PFSK-1 (cell line): ENCODE measurements around the gene ALDOC.

Source experiments
- FOXP2 ChIP-seq: optimal IDR thresholded peaks from 2 replicates; pipeline ENCODE3; 2011; ENCODE audit warnings: borderline replicate concordance, control low read depth, inconsistent platforms; ENCODE audit not compliant: insufficient read depth; ENCODE audit errors: extremely low read length, extremely low read depth
- POLR2AphosphoS5 ChIP-seq: IDR thresholded peaks from 2 replicates; pipeline ENCODE4 v1.6.1; 2012; ENCODE audit warnings: low read depth, mild to moderate bottlenecking, control low read depth, low read length, moderate library complexity
- REST ChIP-seq, 2 experiments: IDR thresholded peaks; 2 replicates each; pipeline versions ENCODE4 v1.6.1 to v1.8.0; 2011 to 2012; ENCODE audit warnings: low read depth in 2 of 2, low read length in 2 of 2, control low read depth in 1 of 2, inconsistent platforms in 1 of 2, mild to moderate bottlenecking in 1 of 2, moderate library complexity in 1 of 2; ENCODE audit not compliant: insufficient read depth in 1 of 2
- SIN3A ChIP-seq: IDR thresholded peaks from 2 replicates; pipeline ENCODE4 v1.6.1; 2012; ENCODE audit warnings: mild to moderate bottlenecking, low read length, moderate library complexity, borderline replicate concordance; ENCODE audit not compliant: insufficient read depth
- TAF1 ChIP-seq: IDR thresholded peaks from 2 replicates; pipeline ENCODE4 v1.6.1; 2012; ENCODE audit warnings: low read length, control low read depth, borderline replicate concordance; ENCODE audit not compliant: insufficient read depth

- TF ChIP-seq POLR2AphosphoS5 (no peak), SIN3A (no peak), REST (IDR thresholded peaks at IDR 0.05; ENCODE audit: insufficient read depth in 1 of 2, low read depth in 2 of 2, low read length in 2 of 2) (no peak), TAF1 (no peak), FOXP2 (no peak)
Observed at GRCh38 chr17:28574526-28574925, 2.2 kb downstream of the ALDOC start.
